ENCODE results near the gene MCM7. TPM values are rescaled to one million over a fixed set of nuclear protein-coding genes. Genes with fewer than 3 reads are reported as not detected.
A peak's percentile ranks its signal among the peaks of the same experiment; 100 is the strongest.

Gene MCM7
- total and polyA plus RNA-seq, 2 of the 13 experiments (the other 11 are each of a cell fraction or from before 2014, with no cell fraction given), result 84.5 to 214 TPM

DNA sequence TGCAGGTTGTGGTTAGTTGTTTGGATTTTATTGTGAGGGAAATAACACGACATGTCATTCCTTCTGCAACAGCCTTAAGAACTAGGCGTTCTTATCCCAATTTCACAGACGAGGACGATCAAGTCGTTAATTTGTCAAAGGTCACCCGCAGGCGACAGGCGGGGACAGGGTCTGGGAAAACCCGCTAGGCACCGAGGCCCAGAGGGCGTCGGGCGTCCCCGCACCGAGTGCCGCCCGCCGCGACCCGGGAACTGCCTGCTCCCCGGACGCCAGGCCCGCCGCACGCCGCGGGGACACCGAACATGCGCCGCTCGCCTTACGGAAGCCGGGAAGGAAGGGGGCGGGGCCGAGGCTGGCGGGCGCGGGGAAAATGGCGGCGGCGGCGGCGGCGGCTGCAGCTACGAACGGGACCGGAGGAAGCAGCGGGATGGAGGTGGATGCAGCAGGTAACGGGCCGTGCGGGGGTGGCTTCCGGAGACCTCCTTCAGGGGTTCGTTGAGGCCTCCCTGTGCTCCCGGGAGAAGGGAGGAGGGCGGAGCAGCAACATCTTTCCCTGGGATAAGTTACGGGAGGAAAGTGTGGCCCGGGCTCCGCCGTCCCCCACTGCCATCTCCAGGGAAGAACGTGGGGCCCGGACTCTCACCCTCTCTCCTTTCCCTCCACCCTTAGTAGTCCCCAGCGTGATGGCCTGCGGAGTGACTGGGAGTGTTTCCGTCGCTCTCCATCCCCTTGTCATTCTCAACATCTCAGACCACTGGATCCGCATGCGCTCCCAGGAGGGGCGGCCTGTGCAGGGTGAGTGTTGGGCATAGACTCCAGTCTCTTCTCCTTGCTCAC, 12.4 kb downstream of the MCM7 start, which contains the start of gene COPS6 (continued):
- TF ChIP-seq, protein P1, sequence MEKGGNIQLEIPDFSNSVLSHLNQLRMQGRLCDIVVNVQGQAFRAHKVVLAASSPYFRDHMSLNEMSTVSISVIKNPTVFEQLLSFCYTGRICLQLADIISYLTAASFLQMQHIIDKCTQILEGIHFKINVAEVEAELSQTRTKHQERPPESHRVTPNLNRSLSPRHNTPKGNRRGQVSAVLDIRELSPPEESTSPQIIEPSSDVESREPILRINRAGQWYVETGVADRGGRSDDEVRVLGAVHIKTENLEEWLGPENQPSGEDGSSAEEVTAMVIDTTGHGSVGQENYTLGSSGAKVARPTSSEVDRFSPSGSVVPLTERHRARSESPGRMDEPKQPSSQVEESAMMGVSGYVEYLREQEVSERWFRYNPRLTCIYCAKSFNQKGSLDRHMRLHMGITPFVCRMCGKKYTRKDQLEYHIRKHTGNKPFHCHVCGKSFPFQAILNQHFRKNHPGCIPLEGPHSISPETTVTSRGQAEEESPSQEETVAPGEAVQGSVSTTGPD (CRISPR knock-in tag; IDR thresholded peaks at IDR 0.05), result no peak
- TF ChIP-seq ZNF878 (CRISPR knock-in tag; IDR thresholded peaks at IDR 0.05) (peak; percentile 95), ZNF17 (CRISPR knock-in tag; IDR thresholded peaks at IDR 0.05) (no peak), ZFP36 (IDR thresholded peaks at IDR 0.05; ENCODE audit: borderline replicate concordance, low read depth, low read length, partially characterized antibody) (no peak), ZZZ3 (CRISPR knock-in tag; IDR thresholded peaks at IDR 0.05; ENCODE audit: borderline replicate concordance) (peak; percentile 75; the same call in 1 of the 2 replicates), STAT5B (CRISPR knock-in tag; IDR thresholded peaks at IDR 0.05) (no peak), ZFP62 (CRISPR knock-in tag; IDR thresholded peaks at IDR 0.05) (no peak), NFATC3 (CRISPR knock-in tag; IDR thresholded peaks at IDR 0.05) (no peak), ZNF83 (CRISPR knock-in tag; IDR thresholded peaks at IDR 0.05; ENCODE audit: borderline replicate concordance) (peak; percentile 87; the same call in 1 of the 2 replicates), GLMP (CRISPR knock-in tag; IDR thresholded peaks at IDR 0.05; ENCODE audit: borderline replicate concordance) (no peak), DNMT1 (CRISPR knock-in tag; IDR thresholded peaks at IDR 0.05) (peak; percentile 30; the same call in 1 of the 2 replicates), ZFP82 (CRISPR knock-in tag; IDR thresholded peaks at IDR 0.05; ENCODE audit: borderline replicate concordance) (no peak), MIER2 (CRISPR knock-in tag; IDR thresholded peaks at IDR 0.05) (no peak; the same call in 1 of the 2 replicates), GABPB1 (CRISPR knock-in tag; IDR thresholded peaks at IDR 0.05) (peak; percentile 90), YY1 (IDR thresholded peaks at IDR 0.05; ENCODE audit: insufficient read depth, insufficient replicate concordance, low read depth, low read length) (peak; percentile 98), TEAD3 (CRISPR knock-in tag; optimal IDR thresholded peaks at IDR 0.05; ENCODE audit: borderline replicate concordance) (peak; percentile 65), MIER3 (CRISPR knock-in tag; IDR thresholded peaks at IDR 0.05; ENCODE audit: borderline replicate concordance) (no peak; the same call in 1 of the 2 replicates), NFRKB (IDR thresholded peaks at IDR 0.05) (no peak), ZNF143 (CRISPR knock-in tag; IDR thresholded peaks at IDR 0.05) (peak; percentile 48; the same call in 1 of the 2 replicates)
- TF ChIP-seq, protein P2, sequence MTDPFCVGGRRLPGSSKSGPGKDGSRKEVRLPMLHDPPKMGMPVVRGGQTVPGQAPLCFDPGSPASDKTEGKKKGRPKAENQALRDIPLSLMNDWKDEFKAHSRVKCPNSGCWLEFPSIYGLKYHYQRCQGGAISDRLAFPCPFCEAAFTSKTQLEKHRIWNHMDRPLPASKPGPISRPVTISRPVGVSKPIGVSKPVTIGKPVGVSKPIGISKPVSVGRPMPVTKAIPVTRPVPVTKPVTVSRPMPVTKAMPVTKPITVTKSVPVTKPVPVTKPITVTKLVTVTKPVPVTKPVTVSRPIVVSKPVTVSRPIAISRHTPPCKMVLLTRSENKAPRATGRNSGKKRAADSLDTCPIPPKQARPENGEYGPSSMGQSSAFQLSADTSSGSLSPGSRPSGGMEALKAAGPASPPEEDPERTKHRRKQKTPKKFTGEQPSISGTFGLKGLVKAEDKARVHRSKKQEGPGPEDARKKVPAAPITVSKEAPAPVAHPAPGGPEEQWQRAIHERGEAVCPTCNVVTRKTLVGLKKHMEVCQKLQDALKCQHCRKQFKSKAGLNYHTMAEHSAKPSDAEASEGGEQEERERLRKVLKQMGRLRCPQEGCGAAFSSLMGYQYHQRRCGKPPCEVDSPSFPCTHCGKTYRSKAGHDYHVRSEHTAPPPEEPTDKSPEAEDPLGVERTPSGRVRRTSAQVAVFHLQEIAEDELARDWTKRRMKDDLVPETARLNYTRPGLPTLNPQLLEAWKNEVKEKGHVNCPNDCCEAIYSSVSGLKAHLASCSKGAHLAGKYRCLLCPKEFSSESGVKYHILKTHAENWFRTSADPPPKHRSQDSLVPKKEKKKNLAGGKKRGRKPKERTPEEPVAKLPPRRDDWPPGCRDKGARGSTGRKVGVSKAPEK (CRISPR knock-in tag; IDR thresholded peaks at IDR 0.05; ENCODE audit: borderline replicate concordance), result no peak
- TF ChIP-seq, protein P3, sequence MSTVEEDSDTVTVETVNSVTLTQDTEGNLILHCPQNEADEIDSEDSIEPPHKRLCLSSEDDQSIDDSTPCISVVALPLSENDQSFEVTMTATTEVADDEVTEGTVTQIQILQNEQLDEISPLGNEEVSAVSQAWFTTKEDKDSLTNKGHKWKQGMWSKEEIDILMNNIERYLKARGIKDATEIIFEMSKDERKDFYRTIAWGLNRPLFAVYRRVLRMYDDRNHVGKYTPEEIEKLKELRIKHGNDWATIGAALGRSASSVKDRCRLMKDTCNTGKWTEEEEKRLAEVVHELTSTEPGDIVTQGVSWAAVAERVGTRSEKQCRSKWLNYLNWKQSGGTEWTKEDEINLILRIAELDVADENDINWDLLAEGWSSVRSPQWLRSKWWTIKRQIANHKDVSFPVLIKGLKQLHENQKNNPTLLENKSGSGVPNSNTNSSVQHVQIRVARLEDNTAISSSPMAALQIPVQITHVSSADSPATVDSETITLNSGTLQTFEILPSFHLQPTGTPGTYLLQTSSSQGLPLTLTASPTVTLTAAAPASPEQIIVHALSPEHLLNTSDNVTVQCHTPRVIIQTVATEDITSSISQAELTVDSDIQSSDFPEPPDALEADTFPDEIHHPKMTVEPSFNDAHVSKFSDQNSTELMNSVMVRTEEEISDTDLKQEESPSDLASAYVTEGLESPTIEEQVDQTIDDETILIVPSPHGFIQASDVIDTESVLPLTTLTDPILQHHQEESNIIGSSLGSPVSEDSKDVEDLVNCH (CRISPR knock-in tag; IDR thresholded peaks at IDR 0.05), result 0 out of 2 replicates have a peak, but pooled peaks have one; percentile 73

Measured in HepG2 (cell line).